Astrocyte of the spinal cord (primary cell): ENCODE results near the gene MTFP1.

Experiments used
- DNase-seq: peaks from one replicate; pipeline ENCODE4 v3.0.0; 2011; ENCODE audit warnings: low read depth, low spot score
- H3K4me3 ChIP-seq: 2 replicates; pipeline ENCODE4 v1.5.1; 2011; ENCODE audit warnings: low read depth, mild to moderate bottlenecking, low read length, moderate library complexity
- CTCF ChIP-seq: IDR thresholded peaks from 2 replicates; pipeline ENCODE4 v1.5.1; 2012; ENCODE audit warnings: low read depth, mild to moderate bottlenecking, low read length, inconsistent platforms
- in situ Hi-C: cut with HindIII; loops from 2 replicates; pipeline ENCODE4 v1.10.0; 2017; ENCODE audit warnings: low sequenced_read_pairs

MTFP1 gene

GRCh38 chr22:30425616-30426387 lies at the start of gene MTFP1:
Gene MTFP1, plus strand, starts transcription at chr22:30425768. Its CDS starts 112 bp downstream, at chr22:30425880.
- DNase-seq = peak; percentile 65
- no peak for TF ChIP-seq CTCF
- in situ Hi-C loops = no loop called here
- peak within 1 kb of the TSS; percentile 60 for H3K4me3 ChIP-seq

GRCh38 chr22:30380011-30380410 lies 45.6 kb upstream of the MTFP1 start:
- no peak for TF ChIP-seq CTCF
- no peak for DNase-seq
- no peak overlapping the region for H3K4me3 ChIP-seq
- in situ Hi-C loops = no loop called here

GRCh38 chr22:30381264-30381663 lies 44.3 kb upstream of the MTFP1 start:
- DNase-seq = no peak
- no peak for TF ChIP-seq CTCF
- no peak overlapping the region for H3K4me3 ChIP-seq
- in situ Hi-C loops = no loop called here

- in situ Hi-C loops = no loop called here
- TF ChIP-seq CTCF = no peak
- H3K4me3 ChIP-seq = no peak overlapping the region
- no peak for DNase-seq
Measured at GRCh38 chr22:30382340-30382739, 43.2 kb upstream of the MTFP1 start.

GRCh38 chr22:30383061-30383460 lies 42.5 kb upstream of the MTFP1 start:
- no peak for TF ChIP-seq CTCF
- DNase-seq = no peak
- H3K4me3 ChIP-seq = no peak overlapping the region
- in situ Hi-C loops = no loop called here

- in situ Hi-C loops = no loop called here
- DNase-seq = no peak
- no peak for TF ChIP-seq CTCF
- H3K4me3 ChIP-seq = no peak overlapping the region
Measured at GRCh38 chr22:30385942-30386341, 39.6 kb upstream of the MTFP1 start.

GRCh38 chr22:30386608-30386959 lies 39.0 kb upstream of the MTFP1 start:
- no peak for DNase-seq
- no peak for TF ChIP-seq CTCF
- H3K4me3 ChIP-seq = peak overlapping the region; percentile 56
- in situ Hi-C loops = no loop called here
